H1 (cell line): Measurements from ENCODE around the gene VSTM4. TPM values are rescaled to one million over a fixed set of nuclear protein-coding genes. Genes with fewer than 3 reads are reported as not detected.

Source experiments
- CTCF ChIA-PET: fragments of 300-600 bp; sonication (Branson Sonifier 250); formaldehyde crosslinking; loops from one replicate; lab custom pipeline; 2021; ENCODE audit not compliant: partially characterized antibody; lab: Charles Lee
- POLR2A ChIA-PET: fragments of 300-600 bp; sonication (Branson Sonifier 250); formaldehyde crosslinking; loops from one replicate; lab custom pipeline; 2021; ENCODE audit warnings: inconsistent platforms; ENCODE audit not compliant: partially characterized antibody; lab: Charles Lee
- DNase-seq, 2 experiments: peaks; one replicate each; pipeline versions ENCODE4 v3.0.0 to v3.0.0-alpha.2; 2010 to 2022; ENCODE audit warnings: low spot score in 2 of 2, low read depth in 1 of 2, mixed read lengths in 1 of 2
- FAIRE-seq: peaks from 2 replicates; lab custom pipeline; 2011; peaks lifted over from hg19 to GRCh38; lab: Jason Lieb, UNC
- H2AFZ ChIP-seq: 2 replicates; pipeline ENCODE4 v1.8.1; 2012; ENCODE audit warnings: low read length, inconsistent platforms
- H2AK5ac ChIP-seq: 2 replicates; pipeline ENCODE4 v1.6.1; 2013; ENCODE audit warnings: low read depth, low read length
- H2BK120ac ChIP-seq: replicated peaks from 2 replicates; pipeline ENCODE3; 2013; ENCODE audit warnings: low read depth, low read length, inconsistent platforms
- H2BK12ac ChIP-seq: 2 replicates; pipeline ENCODE4 v1.6.1; 2013; ENCODE audit warnings: low read depth, low read length
- H2BK15ac ChIP-seq: 2 replicates; pipeline ENCODE4 v1.6.1; 2013; ENCODE audit warnings: low read length
- H2BK20ac ChIP-seq: 2 replicates; pipeline ENCODE4 v1.6.1; 2013; ENCODE audit warnings: low read length
- H2BK5ac ChIP-seq: 2 replicates; pipeline ENCODE4 v1.6.1; 2013; ENCODE audit warnings: low read depth, low read length
- H3K14ac ChIP-seq: 2 replicates; pipeline ENCODE4 v1.6.1; 2013; ENCODE audit warnings: inconsistent platforms; ENCODE audit not compliant: insufficient read length
- H3K18ac ChIP-seq: 2 replicates; pipeline ENCODE4 v1.6.1; 2013; ENCODE audit warnings: low read length; ENCODE audit errors: extremely low read depth
- H3K23ac ChIP-seq: 2 replicates; pipeline ENCODE4 v1.6.1; 2013; ENCODE audit warnings: inconsistent platforms; ENCODE audit not compliant: insufficient read length
- H3K23me2 ChIP-seq: 2 replicates; pipeline ENCODE4 v1.6.1; 2013; ENCODE audit warnings: low read depth, low read length
- H3K27ac ChIP-seq: 2 replicates; pipeline ENCODE4 v1.6.1; 2011; ENCODE audit warnings: low read depth, low read length, inconsistent platforms
- H3K27me3 ChIP-seq, 4 experiments: replicated peaks in 1 of 4; 1 replicate in 1 of 4; 2 replicates in 3 of 4; pipeline versions ENCODE4 v1.6.1 to v1.8.1; 2011 to 2013; ENCODE audit warnings: low read length in 3 of 4, mild to moderate bottlenecking in 3 of 4, inconsistent platforms in 2 of 4, mixed read lengths in 2 of 4, moderate library complexity in 1 of 4; ENCODE audit not compliant: control insufficient read depth in 3 of 4, insufficient read depth in 3 of 4; ENCODE audit errors: extremely low read depth in 1 of 4
- H3K36me3 ChIP-seq, 4 experiments: 2 replicates each; pipeline versions ENCODE4 v1.6.1 to v1.8.1; 2011 to 2013; ENCODE audit warnings: mild to moderate bottlenecking in 4 of 4, low read length in 3 of 4, moderate library complexity in 2 of 4, control low read depth in 1 of 4, inconsistent platforms in 1 of 4; ENCODE audit not compliant: insufficient read depth in 4 of 4, control insufficient read depth in 2 of 4
- H3K4ac ChIP-seq: replicated peaks from 2 replicates; pipeline ENCODE3; 2013; ENCODE audit warnings: low read length, low read depth, mixed read lengths, inconsistent platforms; ENCODE audit not compliant: insufficient read length
- H3K4me1 ChIP-seq, 4 experiments: replicated peaks in 1 of 4; 1 replicate in 1 of 4; 2 replicates in 3 of 4; pipeline versions ENCODE4 v1.6.1 to v1.8.1; 2011 to 2013; ENCODE audit warnings: low read length in 3 of 4, inconsistent platforms in 2 of 4, mixed read lengths in 1 of 4; ENCODE audit not compliant: insufficient read depth in 4 of 4, control insufficient read depth in 3 of 4
- H3K4me2 ChIP-seq, 2 experiments: 2 replicates each; pipeline versions ENCODE4 v1.6.1 to v1.8.1; 2011 to 2013; ENCODE audit warnings: low read depth in 2 of 2, low read length in 2 of 2, control low read depth in 1 of 2, inconsistent platforms in 1 of 2, mild to moderate bottlenecking in 1 of 2; ENCODE audit not compliant: insufficient read depth in 1 of 2
- H3K4me3 ChIP-seq, 4 experiments: fragments of 200-600, 300-600 bp in 1 of 4; sonication (generic), shearing (Covaris generic), sonication (Bioruptor Twin) in 1 of 4; 2 replicates each; pipeline versions ENCODE4 v1.5.1 to v1.8.1; 2011 to 2016; ENCODE audit warnings: low read length in 4 of 4, low read depth in 3 of 4, control low read depth in 2 of 4, inconsistent platforms in 2 of 4, mild to moderate bottlenecking in 2 of 4, mixed read lengths in 1 of 4, moderate library complexity in 1 of 4; ENCODE audit not compliant: insufficient read depth in 2 of 4; ENCODE audit errors: extremely low read depth in 1 of 4
- H3K56ac ChIP-seq: replicated peaks from 2 replicates; pipeline ENCODE3; 2013; ENCODE audit warnings: low read depth, mild to moderate bottlenecking, mixed read lengths, low read length, inconsistent platforms; ENCODE audit not compliant: insufficient read length
- H3K79me1 ChIP-seq: 2 replicates; pipeline ENCODE4 v1.6.1; 2013; ENCODE audit warnings: low read depth, low read length, control low read depth
- H3K79me2 ChIP-seq, 2 experiments: 2 replicates each; pipeline versions ENCODE4 v1.6.1 to v1.8.1; 2012 to 2013; ENCODE audit warnings: low read length in 2 of 2, mild to moderate bottlenecking in 2 of 2, inconsistent platforms in 1 of 2; ENCODE audit not compliant: insufficient read depth in 2 of 2, control insufficient read depth in 1 of 2
- H3K9ac ChIP-seq, 4 experiments: replicated peaks in 1 of 4; 1 replicate in 1 of 4; 2 replicates in 3 of 4; pipeline versions ENCODE4 v1.6.1 to v1.8.1; 2011 to 2013; ENCODE audit warnings: low read depth in 3 of 4, low read length in 3 of 4, control low read depth in 2 of 4, mild to moderate bottlenecking in 2 of 4, moderate library complexity in 2 of 4, inconsistent platforms in 1 of 4; ENCODE audit errors: extremely low read depth in 1 of 4
- H3K9me3 ChIP-seq, 2 experiments: 2 replicates each; pipeline versions ENCODE4 v1.6.1 to v1.8.1; 2012 to 2013; ENCODE audit warnings: mild to moderate bottlenecking in 2 of 2, moderate library complexity in 2 of 2, control low read depth in 1 of 2, inconsistent platforms in 1 of 2, low read depth in 1 of 2, low read length in 1 of 2, mixed read lengths in 1 of 2; ENCODE audit not compliant: insufficient read depth in 2 of 2
- H4K20me1 ChIP-seq, 2 experiments: replicated peaks in 1 of 2; 2 replicates each; pipeline versions ENCODE3 to v1.8.1; 2011 to 2013; ENCODE audit warnings: inconsistent platforms in 2 of 2, low read length in 2 of 2, mild to moderate bottlenecking in 1 of 2; ENCODE audit not compliant: insufficient read depth in 2 of 2, control insufficient read depth in 1 of 2
- H4K5ac ChIP-seq: 2 replicates; pipeline ENCODE4 v1.6.1; 2013; ENCODE audit warnings: low read length, low read depth, mixed read lengths, inconsistent platforms; ENCODE audit not compliant: insufficient read length
- H4K8ac ChIP-seq: 2 replicates; pipeline ENCODE4 v1.8.0; 2013; ENCODE audit warnings: mild to moderate bottlenecking, moderate library complexity, low read length, inconsistent platforms; ENCODE audit not compliant: insufficient read depth; ENCODE audit errors: extremely low read depth
- H4K91ac ChIP-seq: replicated peaks from 2 replicates; pipeline ENCODE3; 2013; ENCODE audit warnings: low read length, mixed read lengths, inconsistent platforms; ENCODE audit not compliant: insufficient read length
- CBX5 ChIP-seq: fragments of 300-800, 300-1000 bp; sonication (generic); IDR thresholded peaks from 2 replicates; pipeline ENCODE4 v1.7.1; 2016; ENCODE audit warnings: antibody characterized with exemption, low read length, low read depth
- CBX8 ChIP-seq: fragments of 300-800, 300-1000 bp; sonication (generic); IDR thresholded peaks from 2 replicates; pipeline ENCODE4 v1.7.1; 2016; ENCODE audit warnings: low read depth, low read length, borderline replicate concordance
- CHD1 ChIP-seq: IDR thresholded peaks from 2 replicates; pipeline ENCODE4 v1.6.1; 2012; ENCODE audit warnings: low read depth, low read length, improper control_type of control experiment
- MAX ChIP-seq: IDR thresholded peaks from 2 replicates; pipeline ENCODE4 v1.6.1; 2012; ENCODE audit warnings: inconsistent platforms
- SIX5 ChIP-seq: IDR thresholded peaks from 2 replicates; pipeline ENCODE4 v1.6.1; 2011; ENCODE audit warnings: mild to moderate bottlenecking, low read depth, low read length
- WGBS, 2 experiments: shearing (Covaris generic) in 1 of 2; methylation state at CpG; one replicate each; pipeline versions ENCODE4 v1.1.6 to v1.1.7; 2013 to 2015; ENCODE audit warnings: low lambda C conversion rate in 2 of 2, mixed read lengths in 2 of 2, inconsistent platforms in 1 of 2, low coverage in 1 of 2, missing lambda C conversion rate in 1 of 2; ENCODE audit not compliant: insufficient replicate concordance in 2 of 2, insufficient coverage in 1 of 2, insufficient read length in 1 of 2; ENCODE audit errors: extremely low coverage in 1 of 2, missing lambda C conversion rate in 1 of 2; 5-methylcytosine and 5-hydroxymethylcytosine counted together
- polyA plus RNA-seq, 7 experiments: library from polyadenylated mRNA; depleted of rRNA in 3 of 7; stranded (reverse) in 5 of 7; unstranded in 2 of 7; fragments of >200 nt in 5 of 7; fragments of 200-250 nt in 2 of 7; gene quantifications; 1 replicate in 5 of 7; 2 replicates in 1 of 7; 4 replicates in 1 of 7; pipeline versions ENCODE4 v1.2.1 to v1.2.3, GENCODE V29; 2011 to 2013; ENCODE audit warnings: missing spikeins in 2 of 7, mixed read lengths in 2 of 7
- total RNA-seq: library from RNA; stranded (reverse); fragmentation: NEBNext Ultra II Directional; extraction: Animal tissue kit (Norgen Biotek cat#: 25700); gene quantifications from 2 replicates; pipeline ENCODE4 v1.2.1, GENCODE V29; 2021
- TF ChIP-seq, protein P1 (sequence below): IDR thresholded peaks from 2 replicates; pipeline ENCODE4 v1.6.1; 2011; ENCODE audit warnings: low read length, improper control_type of control experiment

Gene VSTM4
- total and polyA plus RNA-seq, 2 of the 8 experiments (the other 6 are each of a cell fraction or from before 2014, with no cell fraction given): 0.48 to 0.73 TPM

- H3K9me3 ChIP-seq: no peaks in the 10 kb centered on the region
- H3K23ac ChIP-seq: no peak overlapping the region
- ChIA-PET POLR2A (interaction anchor here (1.9 kb wide), 1 partner anchor 10 kb away, joined by 4 read pairs; no protein-coding TSS in a partner anchor), CTCF (interaction anchor here (0.6 to 4.3 kb wide), 7 partner anchors 8 to 482 kb away, joined by 3 to 13 read pairs (median 3); no protein-coding TSS in a partner anchor)
- no peak overlapping the region for H2BK5ac ChIP-seq
- WGBS, 2 experiments: 92% methylated on average over 5 of the region's 5 CpGs; no CpG with 5 or more reads in 1 of the 2 experiments
- no peak overlapping the region for H4K5ac ChIP-seq
- no peaks in the 10 kb centered on the region for H4K20me1 ChIP-seq
- H3K4me2 ChIP-seq: no peak overlapping the region
- no peak overlapping the region for H2BK20ac ChIP-seq
- no peaks in the 10 kb centered on the region for H3K27me3 ChIP-seq
- H2AFZ ChIP-seq: no peak overlapping the region
- H3K36me3 ChIP-seq: no peaks in the 10 kb centered on the region
- H2BK120ac ChIP-seq: no peak overlapping the region
- H3K4ac ChIP-seq: no peak overlapping the region
- no peak overlapping the region for H3K27ac ChIP-seq
- FAIRE-seq: no peak
- H2AK5ac ChIP-seq: no peak overlapping the region
- H3K4me3 ChIP-seq: no peak overlapping the region
- peaks cover 1 to 6% (median 3%) of the 10 kb centered on the region in 4 experiments; a peak in 2 of 7 replicates for H3K4me1 ChIP-seq
- no peaks in the 10 kb centered on the region for H3K79me2 ChIP-seq
- no peak for DNase-seq
- H4K91ac ChIP-seq: no peak overlapping the region
- no peak overlapping the region for H3K14ac ChIP-seq
- H3K79me1 ChIP-seq: no peaks in the 10 kb centered on the region
- H3K18ac ChIP-seq: no peak overlapping the region
- no peak overlapping the region for H3K9ac ChIP-seq
- no peak overlapping the region for H4K8ac ChIP-seq
- H3K23me2 ChIP-seq: no peaks in the 10 kb centered on the region
- 0 out of 2 replicates have a peak overlapping the region, but pooled peaks have one; percentile 39 for H2BK12ac ChIP-seq
- H3K56ac ChIP-seq: no peak overlapping the region
- peak overlapping the region; percentile 76; the same call in 1 of the 2 replicates for H2BK15ac ChIP-seq
- no peak for TF ChIP-seq SIX5
- no peak for TF ChIP-seq MAX
- TF ChIP-seq CHD1: no peak
- TF ChIP-seq, protein P1, sequence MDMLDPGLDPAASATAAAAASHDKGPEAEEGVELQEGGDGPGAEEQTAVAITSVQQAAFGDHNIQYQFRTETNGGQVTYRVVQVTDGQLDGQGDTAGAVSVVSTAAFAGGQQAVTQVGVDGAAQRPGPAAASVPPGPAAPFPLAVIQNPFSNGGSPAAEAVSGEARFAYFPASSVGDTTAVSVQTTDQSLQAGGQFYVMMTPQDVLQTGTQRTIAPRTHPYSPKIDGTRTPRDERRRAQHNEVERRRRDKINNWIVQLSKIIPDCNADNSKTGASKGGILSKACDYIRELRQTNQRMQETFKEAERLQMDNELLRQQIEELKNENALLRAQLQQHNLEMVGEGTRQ: no peak
- no peak for TF ChIP-seq CBX5
- no peak for TF ChIP-seq CBX8
Measured at GRCh38 chr10:49140304-49141177, 25.2 kb upstream of the VSTM4 start.
